OCI-LY1 (cell line): ENCODE results near the gene ESPNL.
"Not testable (repeated sequence)": the region's sequence is repeated elsewhere in the genome, so short reads cannot be mapped to it uniquely, and the experiment has no call there.

Source experiments
- H2AFZ ChIP-seq: fragments of 200-600 bp; sonication (generic), shearing (Covaris generic); 2 replicates; pipeline ENCODE4 v1.6.0; 2014; ENCODE audit warnings: antibody characterized with exemption, mild to moderate bottlenecking, low read length
- H3F3A ChIP-seq: fragments of 200-600 bp; sonication (generic), shearing (Covaris generic); 2 replicates; pipeline ENCODE4 v1.6.0; 2014; ENCODE audit warnings: mild to moderate bottlenecking, antibody characterized with exemption, low read length, moderate library complexity; ENCODE audit not compliant: insufficient read depth
- H3K27ac ChIP-seq: fragments of 200-600 bp; sonication (generic); 2 replicates; pipeline ENCODE4 v1.5.1; 2014; ENCODE audit warnings: low read length, mixed run types, mild to moderate bottlenecking, low read depth; ENCODE audit not compliant: poor library complexity, severe bottlenecking
- H3K27me3 ChIP-seq: fragments of 200-600 bp; sonication (generic); 2 replicates; pipeline ENCODE4 v1.6.0; 2014; ENCODE audit warnings: antibody characterized with exemption, mild to moderate bottlenecking, low read length, moderate library complexity; ENCODE audit not compliant: insufficient read depth
- H3K36me3 ChIP-seq: fragments of 200-600 bp; sonication (generic); 2 replicates; pipeline ENCODE4 v1.6.1; 2014; ENCODE audit warnings: mild to moderate bottlenecking, antibody characterized with exemption, low read length, moderate library complexity, mixed read lengths; ENCODE audit not compliant: insufficient read depth
- H3K4me1 ChIP-seq: fragments of 200-600 bp; sonication (generic); 2 replicates; pipeline ENCODE4 v1.5.1; 2014; ENCODE audit warnings: mild to moderate bottlenecking, low read length, moderate library complexity; ENCODE audit not compliant: insufficient read depth, severe bottlenecking
- H3K4me2 ChIP-seq: fragments of 200-600 bp; sonication (generic), shearing (Covaris generic); 2 replicates; pipeline ENCODE4 v1.6.1; 2014; ENCODE audit warnings: low read length
- H3K4me3 ChIP-seq: fragments of 200-600 bp; sonication (generic); 2 replicates; pipeline ENCODE4 v1.5.1; 2014; ENCODE audit warnings: low read length, low read depth, mild to moderate bottlenecking, mixed read lengths; ENCODE audit not compliant: poor library complexity, severe bottlenecking
- H3K79me2 ChIP-seq: fragments of 200-600 bp; shearing (Covaris generic); 2 replicates; pipeline ENCODE4 v1.6.1; 2016; ENCODE audit warnings: mixed run types, low read length, mixed read lengths; ENCODE audit not compliant: insufficient read depth
- H3K9ac ChIP-seq: fragments of 200-600 bp; sonication (generic), shearing (Covaris generic); 2 replicates; pipeline ENCODE4 v1.6.1; 2014; ENCODE audit warnings: mild to moderate bottlenecking, low read length, mixed read lengths
- H3K9me2 ChIP-seq: fragments of 200-600 bp; sonication (generic), shearing (Covaris generic); 2 replicates; pipeline ENCODE4 v1.6.1; 2014; ENCODE audit warnings: low read depth, mild to moderate bottlenecking, low read length, mixed read lengths
- H3K9me3 ChIP-seq: fragments of 200-600 bp; shearing (Covaris generic); 2 replicates; pipeline ENCODE4 v1.6.1; 2014; ENCODE audit warnings: low read length, mixed read lengths
- H4K20me1 ChIP-seq: fragments of 200-600 bp; sonication (generic), shearing (Covaris generic); 2 replicates; pipeline ENCODE4 v1.6.0; 2016; ENCODE audit warnings: mild to moderate bottlenecking, low read length; ENCODE audit not compliant: insufficient read depth
- CTCF ChIP-seq: fragments of 200-600 bp; sonication (generic), shearing (Covaris generic); IDR thresholded peaks from 2 replicates; pipeline ENCODE4 v1.5.1; 2017; ENCODE audit warnings: mild to moderate bottlenecking, antibody characterized with exemption, low read length, moderate library complexity, mixed read lengths
- EZH2 ChIP-seq: fragments of 200-600 bp; sonication (generic), shearing (Covaris generic); IDR thresholded peaks from 2 replicates; pipeline ENCODE4 v1.8.0; 2017; ENCODE audit warnings: borderline replicate concordance, mixed run types, mild to moderate bottlenecking, antibody characterized with exemption, low read length, moderate library complexity, mixed read lengths

The ESPNL gene

GRCh38 chr2:238064376-238064775 lies 35.8 kb upstream of the ESPNL start:
- Histone ChIP-seq H3K79me2 (no peaks in the 10 kb centered on the region), H2AFZ (no peak overlapping the region), H3K9me2 (no peaks in the 10 kb centered on the region), H3K27me3 (no peaks in the 10 kb centered on the region), H3K4me1 (peaks cover 27% of the 10 kb centered on the region), H3K4me3 (no peak overlapping the region), H3K4me2 (no peak overlapping the region), H3K9ac (no peak overlapping the region), H3K36me3 (peaks cover 49% of the 10 kb centered on the region), H3K27ac (no peak overlapping the region), H3F3A (no peaks in the 10 kb centered on the region), H3K9me3 (no peaks in the 10 kb centered on the region), H4K20me1 (no peaks in the 10 kb centered on the region)
- no peak for TF ChIP-seq EZH2
- TF ChIP-seq CTCF = no peak

GRCh38 chr2:238065071-238065846 lies 34.9 kb upstream of the ESPNL start:
- Histone ChIP-seq H3K79me2 (no peaks in the 10 kb centered on the region), H2AFZ (no peak overlapping the region), H3K36me3 (peaks cover 58% of the 10 kb centered on the region), H3K9me2 (no peaks in the 10 kb centered on the region), H4K20me1 (no peaks in the 10 kb centered on the region), H3F3A (no peaks in the 10 kb centered on the region), H3K4me3 (no peak overlapping the region), H3K9me3 (no peaks in the 10 kb centered on the region), H3K9ac (no peak overlapping the region), H3K27ac (no peak overlapping the region), H3K4me2 (no peak overlapping the region), H3K27me3 (no peaks in the 10 kb centered on the region), H3K4me1 (peaks cover 19% of the 10 kb centered on the region)
- TF ChIP-seq EZH2 (no peak), CTCF (no peak)

GRCh38 chr2:238066218-238066617 lies 33.9 kb upstream of the ESPNL start:
- Histone ChIP-seq H3K9me2 (no peaks in the 10 kb centered on the region), H3K9me3 (no peaks in the 10 kb centered on the region), H3K36me3 (peaks cover 67% of the 10 kb centered on the region), H3K27me3 (no peaks in the 10 kb centered on the region), H2AFZ (no peak overlapping the region), H3K9ac (no peak overlapping the region), H3K79me2 (no peaks in the 10 kb centered on the region), H3K4me2 (no peak overlapping the region), H3K4me3 (no peak overlapping the region), H3K4me1 (peaks cover 19% of the 10 kb centered on the region), H3K27ac (no peak overlapping the region), H3F3A (no peaks in the 10 kb centered on the region), H4K20me1 (no peaks in the 10 kb centered on the region)
- TF ChIP-seq EZH2 (no peak), CTCF (no peak)

GRCh38 chr2:238066718-238067117 lies 33.4 kb upstream of the ESPNL start:
- H4K20me1 ChIP-seq, H3K4me2 ChIP-seq, H3K9me2 ChIP-seq, H3F3A ChIP-seq, H3K79me2 ChIP-seq, H3K27me3 ChIP-seq, H3K4me3 ChIP-seq, H3K27ac ChIP-seq, H3K9ac ChIP-seq, H3K9me3 ChIP-seq, H2AFZ ChIP-seq: not testable (repeated sequence)
- H3K36me3 ChIP-seq = peaks cover 72% of the 10 kb centered on the region
- peaks cover 16% of the 10 kb centered on the region for H3K4me1 ChIP-seq
